Transverse colon (tissue), 4 donors: ENCODE measurements around the gene SULT1A2. TPM values are rescaled to one million over a fixed set of nuclear protein-coding genes. Genes with fewer than 3 reads are reported as not detected.
A peak's percentile ranks its signal among the peaks of the same experiment; 100 is the strongest.
"Not testable (repeated sequence)": the region's sequence is repeated elsewhere in the genome, so short reads cannot be mapped to it uniquely, and the experiment has no call there.

Experiments used
- DNase-seq: peaks from one replicate; pipeline ENCODE4 v3.0.0-alpha.2; 2019
- H3K27ac ChIP-seq, 4 donors: fragments of 200-600 bp; sonication (generic); 2 replicates each; pipeline ENCODE4 v1.5.1; 2016 to 2018; ENCODE audit warnings: inconsistent platforms in 4 of 4
- H3K27me3 ChIP-seq: fragments of 200-600 bp; sonication (generic); 2 replicates; pipeline ENCODE4 v1.5.1; 2017; ENCODE audit warnings: inconsistent platforms
- H3K36me3 ChIP-seq, 4 donors: fragments of 200-600 bp; sonication (generic); 2 replicates each; pipeline ENCODE4 v1.5.1; 2017 to 2019; ENCODE audit warnings: inconsistent platforms in 4 of 4
- H3K4me1 ChIP-seq, 4 donors: fragments of 200-600 bp; sonication (generic); 2 replicates each; pipeline ENCODE4 v1.5.1; 2017 to 2020; ENCODE audit warnings: inconsistent platforms in 4 of 4
- H3K4me3 ChIP-seq, 4 donors: fragments of 200-600 bp; sonication (generic); 1 replicate in 1 of 4; 2 replicates in 3 of 4; pipeline versions ENCODE4 v1.5.1 to v1.6.1; 2017 to 2019; ENCODE audit warnings: inconsistent platforms in 4 of 4
- H3K9me3 ChIP-seq, 2 donors: fragments of 200-600 bp; sonication (generic); 2 replicates each; pipeline ENCODE4 v1.5.1; 2017 to 2019; ENCODE audit warnings: inconsistent platforms in 2 of 2
- EP300 ChIP-seq: sonication (generic); formaldehyde crosslinking; IDR thresholded peaks from one replicate; pipeline ENCODE4 v1.6.1; 2017; ENCODE audit warnings: antibody characterized with exemption, low read depth
- POLR2A ChIP-seq: fragments of 450-650 bp; IDR thresholded peaks from one replicate; pipeline ENCODE4 v1.6.1; 2016; ENCODE audit warnings: antibody characterized with exemption, mild to moderate bottlenecking, moderate library complexity
- POLR2AphosphoS5 ChIP-seq, 3 donors: sonication (generic); formaldehyde crosslinking; IDR thresholded peaks; one replicate each; pipeline ENCODE4 v1.6.1; 2016; ENCODE audit warnings: antibody characterized with exemption in 3 of 3
- WGBS, 2 donors: methylation state at CpG; one replicate each; pipeline ENCODE4 v1.1.5; 2018; ENCODE audit warnings: low coverage in 1 of 2; 5-methylcytosine and 5-hydroxymethylcytosine counted together
- in situ Hi-C, 4 donors: fragments of 200-750 bp; cut with MboI; loops; one replicate each; pipeline versions ENCODE4 v1.15.0 to v1.15.1; 2017; ENCODE audit warnings: low sequenced_read_pairs in 3 of 4, low pct_ligation_motif_present in 1 of 4, low pct_unique_long_range_greater_than_20kb in 1 of 4
- intact Hi-C: fragments of 100-400 bp; cut with DNase I; formaldehyde crosslinking; loops from one replicate; pipeline ENCODE4 v1.15.1; 2023; ENCODE audit warnings: low total_unique reads
- total RNA-seq, 4 donors: library from RNA; depleted of rRNA; stranded (reverse); fragments of >200 nt; gene quantifications; one replicate each; pipeline ENCODE4 v1.1.0, GENCODE V29; 2016
- TF ChIP-seq, protein P1 (sequence below), 5 experiments: fragments of 200-600 bp in 3 of 5; fragments of 450-650 bp in 2 of 5; sonication (generic) in 3 of 5; IDR thresholded peaks; 1 replicate in 2 of 5; 2 replicates in 3 of 5; pipeline ENCODE4 v1.5.1; 2016 to 2017; ENCODE audit warnings: antibody characterized with exemption in 5 of 5, inconsistent platforms in 3 of 5, mild to moderate bottlenecking in 2 of 5, moderate library complexity in 1 of 5

The SULT1A2 gene
- total RNA-seq, 4 donors from 2014 or later, result 5.0 to 51.1 (median 38.3) TPM

GRCh38 chr16:28596115-28596630, 677 bp downstream of the SULT1A2 start:
- no peaks in the 10 kb centered on the region for H3K36me3 ChIP-seq
- in situ Hi-C loops, result no loop called here
- H3K9me3 ChIP-seq, result no peaks in the 10 kb centered on the region
- TF ChIP-seq, protein P1, sequence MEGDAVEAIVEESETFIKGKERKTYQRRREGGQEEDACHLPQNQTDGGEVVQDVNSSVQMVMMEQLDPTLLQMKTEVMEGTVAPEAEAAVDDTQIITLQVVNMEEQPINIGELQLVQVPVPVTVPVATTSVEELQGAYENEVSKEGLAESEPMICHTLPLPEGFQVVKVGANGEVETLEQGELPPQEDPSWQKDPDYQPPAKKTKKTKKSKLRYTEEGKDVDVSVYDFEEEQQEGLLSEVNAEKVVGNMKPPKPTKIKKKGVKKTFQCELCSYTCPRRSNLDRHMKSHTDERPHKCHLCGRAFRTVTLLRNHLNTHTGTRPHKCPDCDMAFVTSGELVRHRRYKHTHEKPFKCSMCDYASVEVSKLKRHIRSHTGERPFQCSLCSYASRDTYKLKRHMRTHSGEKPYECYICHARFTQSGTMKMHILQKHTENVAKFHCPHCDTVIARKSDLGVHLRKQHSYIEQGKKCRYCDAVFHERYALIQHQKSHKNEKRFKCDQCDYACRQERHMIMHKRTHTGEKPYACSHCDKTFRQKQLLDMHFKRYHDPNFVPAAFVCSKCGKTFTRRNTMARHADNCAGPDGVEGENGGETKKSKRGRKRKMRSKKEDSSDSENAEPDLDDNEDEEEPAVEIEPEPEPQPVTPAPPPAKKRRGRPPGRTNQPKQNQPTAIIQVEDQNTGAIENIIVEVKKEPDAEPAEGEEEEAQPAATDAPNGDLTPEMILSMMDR (IDR thresholded peaks at IDR 0.05), result no peak
- TF ChIP-seq EP300 (no peak), POLR2AphosphoS5 (IDR thresholded peaks at IDR 0.05) (no peak), POLR2A (no peak)
- no peak for DNase-seq
- WGBS, 2 donors, result 64% methylated on average over 7 of the region's 8 CpGs; no CpG with 5 or more reads in 1 of the 2 donors
- H3K4me1 ChIP-seq, result peaks cover 0 to 23% (median 14%) of the 10 kb centered on the region in 4 donors
- intact Hi-C loops, result no loop called here
- peak overlapping the region in 2 of 4 donors; percentile 9 to 38 for H3K4me3 ChIP-seq
- H3K27me3 ChIP-seq, result no peaks in the 10 kb centered on the region
- H3K27ac ChIP-seq, result peak overlapping the region in 3 of 4 donors; percentile 19 to 74 (median 67)

DNA sequence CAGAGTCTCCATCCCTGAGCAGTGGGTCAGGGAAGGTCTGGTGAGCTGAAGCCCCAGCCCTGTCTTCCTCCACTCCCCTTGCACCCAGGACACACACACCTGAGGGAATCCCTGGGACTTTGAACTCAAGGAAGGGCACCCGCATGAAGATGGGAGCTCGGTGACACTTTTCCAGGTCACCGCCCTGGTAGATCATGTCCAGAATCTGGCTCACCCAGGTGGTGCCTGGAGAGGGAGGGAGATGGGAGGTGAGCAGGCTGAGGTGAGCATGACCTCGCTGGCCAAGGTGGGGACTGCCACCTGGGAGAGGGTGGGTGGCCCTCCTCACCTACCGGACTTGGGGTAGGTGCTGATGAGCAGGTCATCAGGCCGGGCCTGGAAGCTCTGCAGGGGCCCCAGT, 1.4 kb downstream of the SULT1A2 start:
- intact Hi-C loops, H3K27me3 ChIP-seq, H3K9me3 ChIP-seq, H3K27ac ChIP-seq, H3K36me3 ChIP-seq, in situ Hi-C loops, H3K4me3 ChIP-seq, DNase-seq: not testable (repeated sequence)
- peaks cover 0 to 23% (median 14%) of the 10 kb centered on the region in 4 donors for H3K4me1 ChIP-seq
- WGBS, 2 donors, result 83% methylated on average over 4 of the region's 6 CpGs; no CpG with 5 or more reads in 1 of the 2 donors

- 91% methylated on average over 13 of the region's 13 CpGs; no CpG with 5 or more reads in 1 of the 2 donors for WGBS, 2 donors
- H3K4me3 ChIP-seq, result no peak overlapping the region
- in situ Hi-C loops (no loop called here), intact Hi-C loops (no loop called here)
- peaks cover 0 to 23% (median 7%) of the 10 kb centered on the region in 4 donors for H3K36me3 ChIP-seq
- no peak for DNase-seq
- no peak overlapping the region for H3K27ac ChIP-seq
- no peaks in the 10 kb centered on the region for H3K27me3 ChIP-seq
- H3K4me1 ChIP-seq, result peaks cover 0 to 22% (median 14%) of the 10 kb centered on the region in 4 donors
- no peak for TF ChIP-seq POLR2A
- TF ChIP-seq POLR2AphosphoS5 (IDR thresholded peaks at IDR 0.05), result no peak
- TF ChIP-seq, protein P1 (IDR thresholded peaks at IDR 0.05), result no peak
- TF ChIP-seq EP300, result no peak
- H3K9me3 ChIP-seq, result no peaks in the 10 kb centered on the region
Measured at GRCh38 chr16:28592979-28593553, 3.8 kb downstream of the SULT1A2 start.

- intact Hi-C loops, result no loop called here
- H3K36me3 ChIP-seq, result peaks cover 0 to 23% (median 7%) of the 10 kb centered on the region in 4 donors
- in situ Hi-C loops, result no loop called here
Measured at GRCh38 chr16:28592511-28592910, 4.3 kb downstream of the SULT1A2 start.

More at GRCh38 chr16:28592511-28592910, 4.3 kb downstream of the SULT1A2 start:
- Histone ChIP-seq H3K27me3 (no peaks in the 10 kb centered on the region), H3K4me3 (no peak overlapping the region), H3K9me3 (no peaks in the 10 kb centered on the region), H3K27ac (no peak overlapping the region), H3K4me1 (peaks cover 0 to 17% (median 14%) of the 10 kb centered on the region in 4 donors)
- TF ChIP-seq POLR2A, result no peak
- no peak for TF ChIP-seq EP300
- TF ChIP-seq, protein P1 (IDR thresholded peaks at IDR 0.05), result no peak
- no peak for DNase-seq
- 93% methylated on average over 5 of the region's 5 CpGs; no CpG with 5 or more reads in 1 of the 2 donors for WGBS, 2 donors
